HG03175 (cell line): ENCODE measurements around the gene HS3ST3B1.

ENCODE experiments used
- ATAC-seq: cut with Tn5 transposase; IDR thresholded peaks from one replicate; pipeline ENCODE4 v1.9.1; 2021; ENCODE audit warnings: mild to moderate bottlenecking, moderate library complexity; ENCODE audit not compliant: unreplicated experiment

The HS3ST3B1 gene

GRCh38 chr17:14300575-14301278 is at the start of gene HS3ST3B1:
TSS of gene HS3ST3B1 (plus strand) at chr17:14301081. CDS start at chr17:14301519, 438 bp downstream.
- peak; percentile 82 for ATAC-seq

- ATAC-seq: no peak
Observed at GRCh38 chr17:14261406-14261805, 39.5 kb upstream of the HS3ST3B1 start.

- no peak for ATAC-seq
Observed at GRCh38 chr17:14268264-14268663, 32.6 kb upstream of the HS3ST3B1 start.

- ATAC-seq: no peak
Observed at GRCh38 chr17:14269473-14269872, 31.4 kb upstream of the HS3ST3B1 start.

GRCh38 chr17:14270508-14270907 is 30.4 kb upstream of the HS3ST3B1 start:
- no peak for ATAC-seq

- no peak for ATAC-seq
Observed at GRCh38 chr17:14276535-14277250, 24.2 kb upstream of the HS3ST3B1 start.

GRCh38 chr17:14281530-14281929 is 19.4 kb upstream of the HS3ST3B1 start:
- no peak for ATAC-seq

- no peak for ATAC-seq
Observed at GRCh38 chr17:14282726-14283125, 18.2 kb upstream of the HS3ST3B1 start.

- no peak for ATAC-seq
Observed at GRCh38 chr17:14289162-14289561, 11.7 kb upstream of the HS3ST3B1 start.

- no peak for ATAC-seq
Observed at GRCh38 chr17:14294876-14295275, 6.0 kb upstream of the HS3ST3B1 start.

- no peak for ATAC-seq
Observed at GRCh38 chr17:14295676-14296075, 5.2 kb upstream of the HS3ST3B1 start.

GRCh38 chr17:14296166-14296910 is 4.5 kb upstream of the HS3ST3B1 start:
- no peak for ATAC-seq

GRCh38 chr17:14297161-14297851 is 3.6 kb upstream of the HS3ST3B1 start:
- no peak for ATAC-seq

GRCh38 chr17:14298221-14298946 is 2.5 kb upstream of the HS3ST3B1 start:
- no peak for ATAC-seq

- no peak for ATAC-seq
Observed at GRCh38 chr17:14298947-14299279, 2.0 kb upstream of the HS3ST3B1 start.

GRCh38 chr17:14299280-14300141 is 1.4 kb upstream of the HS3ST3B1 start:
- no peak for ATAC-seq

- ATAC-seq: peak; percentile 2
Observed at GRCh38 chr17:14301279-14302090, 604 bp downstream of the HS3ST3B1 start.

GRCh38 chr17:14302091-14302430 is 1.2 kb downstream of the HS3ST3B1 start:
- peak; percentile 27 for ATAC-seq
